Heart right ventricle (tissue), 16 donors: ENCODE data around the gene S1PR1. TPM values are rescaled to one million over a fixed set of nuclear protein-coding genes. Genes with fewer than 3 reads are reported as not detected.
A peak's percentile ranks its signal among the peaks of the same experiment; 100 is the strongest.

Experiments used
- ATAC-seq, 8 donors: fragments of 200-7000 bp; cut with Tn5 transposase; one replicate each; pipeline ENCODE4 v1.9.1; 2020; ENCODE audit warnings: mild to moderate bottlenecking in 8 of 8, moderate library complexity in 8 of 8, moderate number of reproducible peaks in 1 of 8
- DNase-seq, 2 donors: peaks; one replicate each; pipeline ENCODE4 v3.0.0-alpha.2; 2020
- H3K27ac ChIP-seq, 10 donors: fragments of 200-600 bp; sonication (generic) in 2 of 10; one replicate each; pipeline versions ENCODE4 v1.5.0 to v1.8.0; 2020 to 2022; ENCODE audit warnings: mild to moderate bottlenecking in 3 of 10
- H3K27me3 ChIP-seq, 7 donors: fragments of 200-600 bp; one replicate each; pipeline ENCODE4 v1.8.0; 2021 to 2022; ENCODE audit warnings: mild to moderate bottlenecking in 2 of 7
- H3K36me3 ChIP-seq, 9 donors: fragments of 200-600 bp; sonication (generic) in 1 of 9; one replicate each; pipeline versions ENCODE4 v1.5.0 to v1.8.0; 2020 to 2022; ENCODE audit warnings: mild to moderate bottlenecking in 2 of 9
- H3K4me1 ChIP-seq, 9 donors: fragments of 200-600 bp; sonication (generic) in 1 of 9; one replicate each; pipeline versions ENCODE4 v1.5.0 to v1.8.0; 2020 to 2022; ENCODE audit warnings: mild to moderate bottlenecking in 4 of 9
- H3K4me3 ChIP-seq, 10 donors: fragments of 200-600 bp; sonication (generic) in 2 of 10; one replicate each; pipeline versions ENCODE4 v1.5.0 to v1.8.0; 2020 to 2022; ENCODE audit warnings: mild to moderate bottlenecking in 7 of 10, moderate library complexity in 2 of 10
- H3K9me3 ChIP-seq, 11 donors: fragments of 200-600 bp in 10 of 11; sonication (generic) in 2 of 11; one replicate each; pipeline versions ENCODE4 v1.5.0 to v1.8.0; 2013 to 2022; ENCODE audit warnings: mild to moderate bottlenecking in 2 of 11, control low read depth in 1 of 11, moderate library complexity in 1 of 11
- WGBS, 2 donors: extraction: QIAGEN DNeasy Blood & Tissue Kit; methylation state at CpG; one replicate each; pipeline ENCODE4 v1.1.7; 2013; ENCODE audit warnings: inconsistent platforms in 1 of 2; 5-methylcytosine and 5-hydroxymethylcytosine counted together
- intact Hi-C, 10 donors: fragments of 100-400 bp; cut with DNase I; formaldehyde crosslinking; loops; one replicate each; pipeline versions ENCODE4 v1.11.1 to v1.14.2; 2022
- polyA plus RNA-seq, 2 donors: library from polyadenylated mRNA; stranded (reverse); fragments of 200-250 nt; gene quantifications; one replicate each; pipeline ENCODE4 v1.2.3, GENCODE V29; 2013
- total RNA-seq, 10 donors: library from RNA; stranded (reverse); fragmentation: NEBNext Ultra II Directional in 3 of 10; extraction: Animal tissue kit (Norgen Biotek cat#: 25700) in 3 of 10; gene quantifications; one replicate each; pipeline versions ENCODE4 v1.2.1 to v1.2.4, GENCODE V29; 2021 to 2023
- TF ChIP-seq, protein P1 (sequence below), 9 donors: fragments of 200-600 bp; sonication (generic) in 2 of 9; IDR thresholded peaks; one replicate each; pipeline versions ENCODE4 v1.5.0 to v1.8.0; 2021 to 2022; ENCODE audit warnings: antibody characterized with exemption in 9 of 9, mild to moderate bottlenecking in 5 of 9, moderate library complexity in 1 of 9
- donor health status: Arrhythmogenic right ventricular cardiomyopathy.
- donor health status: ischemic (EF 13 %, LVEDD 7.1; RV severe dilation, severe dysfunction).
- donor health status: healthy with polysubstance abuse.
- donor health status: DM: no; HTN: yes; CAD: no.
- donor health status: DM: no; HTN: no; CAD: no.
- donor health status: ischemic (EF 25% LVEDD 6.9; RV normal size, moderate dysfunction).
- donor health status: ischemic (EF 25% LVEDD 5.7; RV mildly dilated, moderate dysfunction).
- donor health status: healthy.
- donor health status: DM: yes; HTN: yes; CAD: no.
- donor health status: Ischemic cardiomyopathy.
- donor health status: ischemic (EF 35%, LVEDD 5.7; RV mildly dilated, moderate dysfunction).
- donor health status: nonischemic (EF 11% LVEDD 7.7; RV severe dilation, severe dysfunction).
- donor health status: DM: yes; HTN: yes; CAD: no.
- donor health status: PGD.
- donor health status: ischemic (EF 29% LVEDD 5.4; RV normal size, mild dysfunction).
- donor health status: nonischemic (EF 23%, LVEDD 6.1; RV moderate dilation, normal function).

S1PR1 gene
- total and polyA plus RNA-seq, 12 donors: 37.4 to 82.2 (median 53.2) TPM

DNA sequence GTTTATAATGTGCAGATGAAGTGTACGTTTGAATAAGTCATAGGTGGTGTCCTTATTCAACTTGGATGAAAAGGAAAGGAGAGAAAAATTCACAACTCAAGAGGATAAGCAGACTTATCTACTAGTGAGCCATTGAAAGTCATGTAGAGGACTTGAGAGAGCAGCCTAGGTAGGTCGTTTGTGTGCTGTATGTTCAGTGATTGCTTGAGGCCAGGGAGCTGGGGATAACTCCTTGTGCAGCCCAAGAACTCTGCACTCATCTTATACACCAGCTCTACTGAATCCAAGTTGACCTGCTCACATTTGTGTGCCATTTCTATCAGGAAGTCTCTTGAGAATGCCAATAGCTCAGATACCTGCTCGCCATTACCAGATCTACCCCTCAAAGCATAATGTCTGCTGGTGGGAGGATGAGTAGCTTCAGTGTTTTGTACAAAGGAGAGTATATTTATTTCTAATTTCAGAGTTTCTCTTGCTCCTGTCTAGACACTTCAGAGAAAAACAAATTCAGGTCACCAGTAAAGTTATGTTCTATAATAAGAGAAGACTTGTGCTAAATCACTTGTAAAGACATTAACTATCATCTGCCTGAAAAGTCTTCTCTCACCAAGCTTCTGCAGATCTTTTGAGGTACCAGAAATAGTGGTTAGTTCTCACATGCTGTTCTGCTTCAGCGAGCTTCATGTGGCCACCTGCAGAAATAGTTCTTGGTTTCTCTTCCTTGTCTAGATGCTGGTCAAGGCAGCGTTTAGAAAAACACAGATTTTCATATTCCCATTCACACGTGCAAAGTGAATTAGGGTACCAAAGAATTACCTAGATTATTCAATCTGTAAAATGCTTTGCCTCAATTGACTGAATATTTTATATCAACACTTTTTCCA is 10.8 kb downstream of the S1PR1 start:
- peak overlapping the region in 2 of 10 donors; percentile 11 to 60 for H3K27ac ChIP-seq
- H3K4me3 ChIP-seq: no peak overlapping the region
- no peaks in the 10 kb centered on the region for H3K9me3 ChIP-seq
- peaks cover 0 to 51% (median 12%) of the 10 kb centered on the region in 9 donors for H3K4me1 ChIP-seq
- no peaks in the 10 kb centered on the region for H3K27me3 ChIP-seq
- ATAC-seq (no peak), DNase-seq (no peak)
- intact Hi-C loops: no loop called here
- peaks cover 0 to 9% (median 0%) of the 10 kb centered on the region in 9 donors for H3K36me3 ChIP-seq
- TF ChIP-seq, protein P1, sequence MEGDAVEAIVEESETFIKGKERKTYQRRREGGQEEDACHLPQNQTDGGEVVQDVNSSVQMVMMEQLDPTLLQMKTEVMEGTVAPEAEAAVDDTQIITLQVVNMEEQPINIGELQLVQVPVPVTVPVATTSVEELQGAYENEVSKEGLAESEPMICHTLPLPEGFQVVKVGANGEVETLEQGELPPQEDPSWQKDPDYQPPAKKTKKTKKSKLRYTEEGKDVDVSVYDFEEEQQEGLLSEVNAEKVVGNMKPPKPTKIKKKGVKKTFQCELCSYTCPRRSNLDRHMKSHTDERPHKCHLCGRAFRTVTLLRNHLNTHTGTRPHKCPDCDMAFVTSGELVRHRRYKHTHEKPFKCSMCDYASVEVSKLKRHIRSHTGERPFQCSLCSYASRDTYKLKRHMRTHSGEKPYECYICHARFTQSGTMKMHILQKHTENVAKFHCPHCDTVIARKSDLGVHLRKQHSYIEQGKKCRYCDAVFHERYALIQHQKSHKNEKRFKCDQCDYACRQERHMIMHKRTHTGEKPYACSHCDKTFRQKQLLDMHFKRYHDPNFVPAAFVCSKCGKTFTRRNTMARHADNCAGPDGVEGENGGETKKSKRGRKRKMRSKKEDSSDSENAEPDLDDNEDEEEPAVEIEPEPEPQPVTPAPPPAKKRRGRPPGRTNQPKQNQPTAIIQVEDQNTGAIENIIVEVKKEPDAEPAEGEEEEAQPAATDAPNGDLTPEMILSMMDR (IDR thresholded peaks at IDR 0.05): no peak
- WGBS, 2 donors: 87 to 88% methylated on average over 6 of the region's 6 CpGs

GRCh38 chr1:101250222-101250621 is 13.4 kb downstream of the S1PR1 start:
- Histone ChIP-seq H3K4me1 (peaks cover 0 to 25% (median 5%) of the 10 kb centered on the region in 9 donors), H3K27ac (peak overlapping the region in 2 of 10 donors; percentile 0 to 20), H3K36me3 (no peaks in the 10 kb centered on the region), H3K9me3 (no peaks in the 10 kb centered on the region), H3K27me3 (no peaks in the 10 kb centered on the region), H3K4me3 (no peak overlapping the region)
- WGBS, 2 donors: 79 to 80% methylated on average over 3 of the region's 3 CpGs
- TF ChIP-seq, protein P1 (IDR thresholded peaks at IDR 0.05): no peak
- DNase-seq (no peak), ATAC-seq (no peak)
- intact Hi-C loops: no loop called here

DNA sequence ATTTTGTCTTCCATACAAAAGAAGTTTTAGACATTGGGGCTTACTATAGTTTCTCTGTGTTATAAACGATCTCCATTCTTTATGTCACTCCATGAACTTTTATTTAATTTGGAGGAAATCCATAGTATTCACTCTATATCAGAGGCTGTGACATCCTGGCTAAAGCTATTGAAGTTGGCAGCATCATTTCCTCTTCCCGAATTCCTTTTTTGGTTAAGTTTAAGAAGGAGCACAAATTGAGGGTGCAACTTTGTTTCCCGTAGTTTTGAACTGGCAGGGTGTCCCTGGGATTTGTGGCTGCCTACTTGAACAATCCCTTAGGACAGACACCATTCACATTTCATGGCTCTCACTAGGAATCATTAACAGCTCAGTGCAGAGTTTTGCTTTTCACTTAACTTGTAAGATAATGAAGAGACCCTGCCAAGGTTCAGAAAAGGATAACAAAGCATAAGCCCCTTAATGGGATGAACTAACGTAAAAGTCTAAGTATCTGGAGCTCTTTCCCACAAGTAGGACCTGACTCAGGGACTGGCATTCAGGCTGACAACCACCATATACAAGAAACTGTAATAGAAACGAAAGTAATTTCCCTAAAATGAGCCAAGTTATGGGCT is 13.9 kb downstream of the S1PR1 start:
- 26 to 44% methylated on average over 5 of the region's 5 CpGs for WGBS, 2 donors
- TF ChIP-seq, protein P1 (IDR thresholded peaks at IDR 0.05): no peak
- no peak overlapping the region for H3K4me3 ChIP-seq

DNA sequence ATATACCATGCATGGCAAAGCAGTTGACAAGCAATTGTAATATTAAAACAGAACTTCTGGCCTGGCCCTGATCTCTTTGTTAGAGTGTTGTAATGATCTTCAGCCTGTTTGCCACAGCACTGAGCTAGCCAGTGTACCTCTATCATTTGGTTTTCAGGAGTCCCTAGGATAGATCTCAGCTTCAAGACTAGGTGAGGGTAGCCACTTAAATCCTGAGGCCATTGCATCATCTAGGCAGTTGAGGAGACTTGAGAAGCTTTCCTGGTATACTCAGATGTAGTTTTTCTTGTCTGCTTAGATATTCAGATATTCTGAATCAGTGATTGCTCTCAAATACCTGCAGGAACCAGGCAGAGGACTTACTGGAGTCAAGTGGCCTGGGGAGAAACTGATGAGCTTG is 14.7 kb downstream of the S1PR1 start:
- ATAC-seq (no peak), DNase-seq (no peak)
- H3K27ac ChIP-seq: no peak overlapping the region
- TF ChIP-seq, protein P1 (IDR thresholded peaks at IDR 0.05): no peak
- peaks cover 0 to 18% (median 0%) of the 10 kb centered on the region in 9 donors for H3K4me1 ChIP-seq
- H3K27me3 ChIP-seq: no peaks in the 10 kb centered on the region
- no peaks in the 10 kb centered on the region for H3K9me3 ChIP-seq
- intact Hi-C loops: no loop called here
- no peaks in the 10 kb centered on the region for H3K36me3 ChIP-seq
- H3K4me3 ChIP-seq: no peak overlapping the region

More for the DNA sequence above, 13.9 kb downstream of the S1PR1 start:
- ATAC-seq: peak in 1 of 8 donors; percentile 28
- Histone ChIP-seq H3K36me3 (no peaks in the 10 kb centered on the region), H3K4me1 (peaks cover 0 to 20% (median 3%) of the 10 kb centered on the region in 9 donors), H3K9me3 (no peaks in the 10 kb centered on the region), H3K27me3 (no peaks in the 10 kb centered on the region), H3K27ac (peak overlapping the region in 3 of 10 donors; percentile 0 to 27 (median 20))
- intact Hi-C loops: no loop called here
- DNase-seq: no peak
